NCI-H226 (cell line): ENCODE measurements around the gene RNF13.
A peak's percentile ranks its signal among the peaks of the same experiment; 100 is the strongest.

Experiments
- DNase-seq: peaks from one replicate; pipeline ENCODE4 v3.0.0-alpha.2; 2015

The RNF13 gene

DNA sequence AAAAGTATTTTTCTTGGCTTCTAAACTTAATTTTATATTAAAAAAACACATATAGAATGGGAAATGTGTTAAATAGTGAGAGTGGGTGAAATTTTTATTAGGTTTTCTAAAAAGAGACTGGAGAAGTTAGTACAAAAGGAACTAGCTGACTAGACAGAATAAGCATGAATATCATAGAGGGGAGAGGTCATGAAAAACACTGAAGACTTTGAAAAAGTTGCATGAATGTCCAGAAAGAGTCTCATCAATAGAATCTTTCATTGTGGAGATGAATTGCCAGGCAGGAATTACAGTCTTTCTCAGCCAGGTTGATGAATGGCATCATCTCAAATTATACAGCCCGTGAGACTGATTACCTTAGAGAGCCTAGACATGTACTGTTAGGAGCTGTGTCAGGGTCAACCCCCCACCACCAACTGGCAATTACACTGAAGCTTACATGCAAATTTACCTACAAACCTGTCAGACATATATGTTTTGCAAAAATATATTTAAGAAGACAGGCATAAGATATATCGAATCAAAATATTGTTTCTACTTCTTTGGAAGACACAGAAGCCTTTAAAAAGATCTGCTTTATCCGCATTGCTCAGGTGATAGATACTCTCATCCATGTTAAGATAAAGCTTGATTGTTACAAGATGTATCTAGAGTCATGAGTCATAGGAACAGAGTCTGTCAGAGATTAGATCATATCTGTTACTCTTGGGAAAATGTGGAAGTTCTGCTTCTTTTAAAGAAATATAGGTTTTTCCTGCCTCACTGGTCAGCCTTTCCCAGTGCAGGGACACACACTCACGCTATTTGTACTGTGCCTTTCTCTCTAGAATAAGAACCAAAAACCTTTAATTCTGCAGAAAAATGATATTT is 192.5 kb downstream of the RNF13 start:
- peak; percentile 9 for DNase-seq

DNA sequence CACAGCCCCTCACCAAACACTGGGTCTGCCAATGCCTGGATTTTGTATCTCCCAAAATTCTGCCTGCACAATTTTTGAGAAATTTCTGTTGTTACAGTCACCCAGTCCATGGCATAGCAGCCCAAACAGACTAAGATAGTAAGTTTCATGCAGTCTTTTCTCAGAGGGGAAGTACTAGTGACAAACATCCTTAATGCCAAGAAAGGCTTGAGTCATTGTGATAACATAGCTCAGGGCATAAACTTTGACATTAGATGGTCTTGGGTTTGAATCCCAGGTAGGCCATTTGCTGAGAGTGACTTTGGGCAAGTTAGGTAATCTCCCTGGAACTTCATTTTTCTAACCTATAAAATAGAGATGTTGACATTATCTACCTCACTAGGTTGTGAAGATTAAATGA is 193.8 kb downstream of the RNF13 start:
- no peak for DNase-seq
